Trophoblast cell (in vitro differentiated cells and primary cell): ENCODE results near the gene TEPSIN.

Source experiments
- DNase-seq, 2 donors: peaks; one replicate each; pipeline ENCODE4 v3.0.0-alpha.2; 2016
- H2AFZ ChIP-seq: 2 replicates; pipeline ENCODE4 v1.6.1; 2013; ENCODE audit warnings: low read length, moderate library complexity, mild to moderate bottlenecking; ENCODE audit not compliant: insufficient read depth, poor library complexity
- H2AK5ac ChIP-seq: 2 replicates; pipeline ENCODE4 v1.6.1; 2013; ENCODE audit warnings: mild to moderate bottlenecking, low read length
- H2BK120ac ChIP-seq: 2 replicates; pipeline ENCODE4 v1.6.1; 2013; ENCODE audit warnings: low read length, mild to moderate bottlenecking, moderate library complexity; ENCODE audit not compliant: insufficient read depth, poor library complexity
- H2BK12ac ChIP-seq: 2 replicates; pipeline ENCODE4 v1.6.1; 2013; ENCODE audit warnings: mild to moderate bottlenecking, low read length, moderate library complexity
- H2BK5ac ChIP-seq: 2 replicates; pipeline ENCODE4 v1.6.1; 2013; ENCODE audit warnings: low read length, low read depth, moderate library complexity, mild to moderate bottlenecking; ENCODE audit not compliant: poor library complexity
- H3K14ac ChIP-seq: 2 replicates; pipeline ENCODE4 v1.6.1; 2013; ENCODE audit warnings: mild to moderate bottlenecking, low read length
- H3K18ac ChIP-seq: 2 replicates; pipeline ENCODE4 v1.6.1; 2013; ENCODE audit warnings: mild to moderate bottlenecking, low read length
- H3K23ac ChIP-seq: 2 replicates; pipeline ENCODE4 v1.6.1; 2013; ENCODE audit warnings: low read length
- H3K27ac ChIP-seq: 2 replicates; pipeline ENCODE4 v1.5.1; 2013; ENCODE audit warnings: low read depth, mild to moderate bottlenecking, inconsistent platforms, low read length, moderate library complexity
- H3K27me3 ChIP-seq: 2 replicates; pipeline ENCODE4 v1.6.1; 2013; ENCODE audit warnings: inconsistent platforms, mild to moderate bottlenecking, low read length, moderate library complexity; ENCODE audit not compliant: insufficient read depth
- H3K36me3 ChIP-seq, 2 experiments: 1 replicate in 1 of 2; 2 replicates in 1 of 2; pipeline ENCODE4 v1.6.1; 2013; ENCODE audit warnings: low read length in 2 of 2, mild to moderate bottlenecking in 2 of 2, moderate library complexity in 1 of 2; ENCODE audit not compliant: insufficient read depth in 2 of 2, control insufficient read depth in 1 of 2
- H3K4ac ChIP-seq: 2 replicates; pipeline ENCODE4 v1.6.1; 2013; ENCODE audit warnings: low read depth, mild to moderate bottlenecking, low read length, moderate library complexity
- H3K4me1 ChIP-seq, 2 experiments: 1 replicate in 1 of 2; 2 replicates in 1 of 2; pipeline ENCODE4 v1.6.1; 2013; ENCODE audit warnings: low read length in 2 of 2, mild to moderate bottlenecking in 2 of 2, moderate library complexity in 1 of 2; ENCODE audit not compliant: insufficient read depth in 2 of 2, control insufficient read depth in 1 of 2
- H3K4me2 ChIP-seq: 2 replicates; pipeline ENCODE4 v1.6.1; 2013; ENCODE audit warnings: inconsistent platforms, mild to moderate bottlenecking, low read length, moderate library complexity
- H3K4me3 ChIP-seq: 2 replicates; pipeline ENCODE4 v1.5.1; 2013; ENCODE audit warnings: mild to moderate bottlenecking, low read depth, low read length, inconsistent platforms
- H3K79me1 ChIP-seq: one replicate; pipeline ENCODE4 v1.6.1; 2013; ENCODE audit warnings: low read length
- H3K79me2 ChIP-seq: 2 replicates; pipeline ENCODE4 v1.6.1; 2013; ENCODE audit warnings: low read length, mild to moderate bottlenecking; ENCODE audit not compliant: control insufficient read depth, insufficient read depth, poor library complexity
- H3K9ac ChIP-seq: 2 replicates; pipeline ENCODE4 v1.6.1; 2013; ENCODE audit warnings: mild to moderate bottlenecking, low read length
- H3K9me3 ChIP-seq: 2 replicates; pipeline ENCODE4 v1.6.1; 2013; ENCODE audit warnings: low read depth, mild to moderate bottlenecking, control low read depth, inconsistent platforms, low read length; ENCODE audit not compliant: insufficient read depth
- H4K12ac ChIP-seq: 2 replicates; pipeline ENCODE4 v1.6.1; 2013; ENCODE audit warnings: low read depth, mild to moderate bottlenecking, low read length, moderate library complexity
- H4K8ac ChIP-seq: 2 replicates; pipeline ENCODE4 v1.6.1; 2013; ENCODE audit warnings: low read depth, mild to moderate bottlenecking, low read length, moderate library complexity
- H4K91ac ChIP-seq: one replicate; pipeline ENCODE4 v1.6.1; 2013; ENCODE audit warnings: low read depth, mild to moderate bottlenecking, low read length, moderate library complexity
- WGBS: extraction: QIAGEN DNeasy Blood & Tissue Kit; methylation state at CpG from one replicate; pipeline ENCODE4 v1.1.7; 2013; ENCODE audit warnings: missing lambda C conversion rate; ENCODE audit not compliant: insufficient read length, insufficient coverage; ENCODE audit errors: extremely low coverage; 5-methylcytosine and 5-hydroxymethylcytosine counted together

The TEPSIN gene

GRCh38 chr17:81196505-81197408 lies 42.1 kb downstream of the TEPSIN start:
- no CpG with 5 or more reads among the region's 45 CpGs for WGBS
- no peak for DNase-seq

GRCh38 chr17:81195941-81196495 lies 42.8 kb downstream of the TEPSIN start:
- Histone ChIP-seq H3K36me3 (peaks cover 26 to 33% of the 10 kb centered on the region in 2 experiments), H3K14ac (no peak overlapping the region), H3K27ac (no peak overlapping the region), H3K4me1 (peaks cover 4 to 9% of the 10 kb centered on the region in 2 experiments), H3K18ac (no peak overlapping the region), H2AK5ac (no peak overlapping the region), H3K79me2 (no peaks in the 10 kb centered on the region), H3K79me1 (no peaks in the 10 kb centered on the region), H3K4me3 (no peak overlapping the region), H3K27me3 (no peaks in the 10 kb centered on the region), H2BK12ac (no peak overlapping the region), H4K91ac (no peak overlapping the region), H2BK5ac (no peak overlapping the region), H3K4ac (no peak overlapping the region), H2AFZ (no peak overlapping the region), H3K9me3 (peaks cover 4% of the 10 kb centered on the region), H4K8ac (no peak overlapping the region), H3K9ac (no peak overlapping the region), H2BK120ac (no peak overlapping the region), H3K23ac (no peak overlapping the region), H3K4me2 (no peak overlapping the region), H4K12ac (no peak overlapping the region)
- no CpG with 5 or more reads among the region's 14 CpGs for WGBS
- DNase-seq: no peak

More at GRCh38 chr17:81196505-81197408, 42.1 kb downstream of the TEPSIN start:
- Histone ChIP-seq H3K27ac (no peak overlapping the region), H3K27me3 (no peaks in the 10 kb centered on the region), H3K4ac (no peak overlapping the region), H3K23ac (no peak overlapping the region), H3K79me1 (no peaks in the 10 kb centered on the region), H3K36me3 (peaks cover 25 to 33% of the 10 kb centered on the region in 2 experiments), H4K8ac (no peak overlapping the region), H4K12ac (no peak overlapping the region), H2AFZ (no peak overlapping the region), H2AK5ac (no peak overlapping the region), H3K79me2 (no peaks in the 10 kb centered on the region), H4K91ac (no peak overlapping the region), H3K4me3 (no peak overlapping the region), H2BK5ac (no peak overlapping the region), H3K18ac (no peak overlapping the region), H3K14ac (no peak overlapping the region), H3K4me2 (no peak overlapping the region), H3K9me3 (peaks cover 4% of the 10 kb centered on the region), H3K4me1 (peaks cover 4 to 9% of the 10 kb centered on the region in 2 experiments), H2BK12ac (no peak overlapping the region), H2BK120ac (no peak overlapping the region), H3K9ac (no peak overlapping the region)

GRCh38 chr17:81194941-81195901 lies 43.6 kb downstream of the TEPSIN start:
- Histone ChIP-seq H4K12ac (no peak overlapping the region), H3K27ac (no peak overlapping the region), H2BK120ac (no peak overlapping the region), H3K9me3 (peaks cover 3% of the 10 kb centered on the region), H3K18ac (no peak overlapping the region), H3K4ac (no peak overlapping the region), H3K79me1 (no peaks in the 10 kb centered on the region), H4K8ac (no peak overlapping the region), H2AFZ (no peak overlapping the region), H3K14ac (no peak overlapping the region), H3K79me2 (no peaks in the 10 kb centered on the region), H2AK5ac (no peak overlapping the region), H3K9ac (no peak overlapping the region), H2BK12ac (no peak overlapping the region), H3K27me3 (no peaks in the 10 kb centered on the region), H3K4me2 (no peak overlapping the region), H3K4me1 (peaks cover 4 to 9% of the 10 kb centered on the region in 2 experiments), H2BK5ac (no peak overlapping the region), H3K23ac (no peak overlapping the region), H3K36me3 (peaks cover 31 to 33% of the 10 kb centered on the region in 2 experiments), H4K91ac (no peak overlapping the region), H3K4me3 (no peak overlapping the region)
- WGBS: no CpG with 5 or more reads among the region's 37 CpGs
- no peak for DNase-seq

GRCh38 chr17:81194225-81194760 lies 44.6 kb downstream of the TEPSIN start:
- Histone ChIP-seq H2BK12ac (no peak overlapping the region), H2BK5ac (no peak overlapping the region), H4K91ac (no peak overlapping the region), H3K4ac (no peak overlapping the region), H3K4me2 (no peak overlapping the region), H3K18ac (no peak overlapping the region), H2AFZ (no peak overlapping the region), H3K9ac (no peak overlapping the region), H3K27me3 (no peaks in the 10 kb centered on the region), H3K79me2 (no peaks in the 10 kb centered on the region), H3K14ac (no peak overlapping the region), H4K12ac (no peak overlapping the region), H4K8ac (no peak overlapping the region), H3K79me1 (no peaks in the 10 kb centered on the region), H3K4me3 (no peak overlapping the region), H3K27ac (no peak overlapping the region), H3K4me1 (peaks cover 4 to 9% of the 10 kb centered on the region in 2 experiments), H2BK120ac (no peak overlapping the region), H3K9me3 (peaks cover 2% of the 10 kb centered on the region), H2AK5ac (no peak overlapping the region), H3K23ac (no peak overlapping the region), H3K36me3 (peaks cover 30 to 31% of the 10 kb centered on the region in 2 experiments)
- WGBS: no CpG with 5 or more reads among the region's 21 CpGs
- DNase-seq: no peak
